GM18519 (cell line): ENCODE results near the gene ALDH2.
"Not testable (repeated sequence)": the region's sequence is repeated elsewhere in the genome, so short reads cannot be mapped to it uniquely, and the experiment has no call there.

Experiments used
- ATAC-seq: cut with Tn5 transposase; IDR thresholded peaks from one replicate; pipeline ENCODE4 v1.9.1; 2021; ENCODE audit warnings: mild to moderate bottlenecking, moderate library complexity; ENCODE audit not compliant: unreplicated experiment, low FRiP score

Gene ALDH2

GRCh38 chr12:111783046-111783445 is 16.3 kb downstream of the ALDH2 start:
- ATAC-seq = no peak

- ATAC-seq = no peak
These were observed 18.2 kb downstream of the ALDH2 start for GRCh38 chr12:111784953-111785352.

- no peak for ATAC-seq
These were observed 18.9 kb downstream of the ALDH2 start for GRCh38 chr12:111785651-111786050.

- ATAC-seq = no peak
These were observed 21.5 kb downstream of the ALDH2 start for GRCh38 chr12:111788178-111788654.

- ATAC-seq = no peak
These were observed 23.0 kb downstream of the ALDH2 start for GRCh38 chr12:111789779-111790178.

GRCh38 chr12:111791507-111791906 is 24.8 kb downstream of the ALDH2 start:
- no peak for ATAC-seq

GRCh38 chr12:111792155-111792855 is 25.6 kb downstream of the ALDH2 start:
- ATAC-seq = no peak

- no peak for ATAC-seq
These were observed 26.1 kb downstream of the ALDH2 start for GRCh38 chr12:111792856-111793235.

GRCh38 chr12:111798182-111798581 is 31.4 kb downstream of the ALDH2 start:
- no peak for ATAC-seq

GRCh38 chr12:111799758-111800157 is 33.0 kb downstream of the ALDH2 start:
- no peak for ATAC-seq

- no peak for ATAC-seq
These were observed 36.4 kb downstream of the ALDH2 start for GRCh38 chr12:111803038-111803626.

- ATAC-seq = no peak
These were observed 37.1 kb downstream of the ALDH2 start for GRCh38 chr12:111803851-111804250.

GRCh38 chr12:111806304-111806703 is 39.6 kb downstream of the ALDH2 start:
- ATAC-seq = no peak

- ATAC-seq = no peak
These were observed 40.5 kb downstream of the ALDH2 start for GRCh38 chr12:111807232-111807631.

GRCh38 chr12:111812881-111813741 is 46.4 kb downstream of the ALDH2 start:
- ATAC-seq = no peak

- no peak for ATAC-seq
These were observed 49.4 kb downstream of the ALDH2 start for GRCh38 chr12:111816065-111816615.

- ATAC-seq = not testable (repeated sequence)
These were observed 50.2 kb downstream of the ALDH2 start for GRCh38 chr12:111816898-111817297.

GRCh38 chr12:111818340-111818739 is 51.6 kb downstream of the ALDH2 start:
- no peak for ATAC-seq

- no peak for ATAC-seq
These were observed 52.7 kb downstream of the ALDH2 start for GRCh38 chr12:111819191-111820158.

GRCh38 chr12:111820828-111821227 is 54.1 kb downstream of the ALDH2 start:
- ATAC-seq = not testable (repeated sequence)
